ENCODE results near the gene ZNF132.
"Not testable (repeated sequence)": the region's sequence is repeated elsewhere in the genome, so short reads cannot be mapped to it uniquely, and the experiment has no call there.

The ZNF132 gene

GRCh38 chr19:58406818-58407657, 32.9 kb downstream of the ZNF132 start:
- DNase-seq, result no peak

- not testable (repeated sequence) for DNase-seq
These were observed 36.0 kb downstream of the ZNF132 start for GRCh38 chr19:58403920-58404478.

GRCh38 chr19:58401840-58402421, 38.0 kb downstream of the ZNF132 start:
- DNase-seq, result no peak

GRCh38 chr19:58400916-58401839, 38.8 kb downstream of the ZNF132 start:
- DNase-seq, result peak; percentile 96

GRCh38 chr19:58400316-58400915, 39.5 kb downstream of the ZNF132 start:
- DNase-seq, result peak; percentile 12

- DNase-seq, result no peak
These were observed 40.0 kb downstream of the ZNF132 start for GRCh38 chr19:58399903-58400302.

- DNase-seq, result no peak
These were observed 41.4 kb downstream of the ZNF132 start for GRCh38 chr19:58398545-58398944.

GRCh38 chr19:58398087-58398486, 41.9 kb downstream of the ZNF132 start:
- DNase-seq, result no peak

GRCh38 chr19:58397533-58398037, 42.4 kb downstream of the ZNF132 start:
- DNase-seq, result no peak

- DNase-seq, result no peak
These were observed 43.0 kb downstream of the ZNF132 start for GRCh38 chr19:58396691-58397532.

- no peak for DNase-seq
These were observed 43.9 kb downstream of the ZNF132 start for GRCh38 chr19:58395979-58396627.

- DNase-seq, result no peak
These were observed 44.6 kb downstream of the ZNF132 start, which contains the start of gene RNF225 for GRCh38 chr19:58395220-58395978. TSS of gene RNF225 (plus strand) at chr19:58395656. CDS start at chr19:58396090, 434 bp downstream.

- no peak for DNase-seq
These were observed 45.1 kb downstream of the ZNF132 start for GRCh38 chr19:58394821-58395219.

- no peak for DNase-seq
These were observed 46.3 kb downstream of the ZNF132 start for GRCh38 chr19:58393725-58394033.

GRCh38 chr19:58392945-58393724, 46.8 kb downstream of the ZNF132 start:
- DNase-seq, result no peak

GRCh38 chr19:58388175-58388526, 51.8 kb downstream of the ZNF132 start:
- no peak for DNase-seq

- no peak for DNase-seq
These were observed 52.4 kb downstream of the ZNF132 start for GRCh38 chr19:58387338-58388174.

GRCh38 chr19:58386576-58387337, 53.2 kb downstream of the ZNF132 start, which contains the start of gene RPS5:
TSS of gene RPS5 (plus strand) at chr19:58387269. CDS start at chr19:58388138, 869 bp downstream.
- peak; percentile 80 for DNase-seq
